Fibroblast of peridontal ligament (primary cell): Measurements from ENCODE around the gene PML.

Experiments used
- DNase-seq: peaks from one replicate; pipeline ENCODE4 v3.0.0-alpha.2; 2010; ENCODE audit errors: extremely low read depth

The PML gene, protein sequence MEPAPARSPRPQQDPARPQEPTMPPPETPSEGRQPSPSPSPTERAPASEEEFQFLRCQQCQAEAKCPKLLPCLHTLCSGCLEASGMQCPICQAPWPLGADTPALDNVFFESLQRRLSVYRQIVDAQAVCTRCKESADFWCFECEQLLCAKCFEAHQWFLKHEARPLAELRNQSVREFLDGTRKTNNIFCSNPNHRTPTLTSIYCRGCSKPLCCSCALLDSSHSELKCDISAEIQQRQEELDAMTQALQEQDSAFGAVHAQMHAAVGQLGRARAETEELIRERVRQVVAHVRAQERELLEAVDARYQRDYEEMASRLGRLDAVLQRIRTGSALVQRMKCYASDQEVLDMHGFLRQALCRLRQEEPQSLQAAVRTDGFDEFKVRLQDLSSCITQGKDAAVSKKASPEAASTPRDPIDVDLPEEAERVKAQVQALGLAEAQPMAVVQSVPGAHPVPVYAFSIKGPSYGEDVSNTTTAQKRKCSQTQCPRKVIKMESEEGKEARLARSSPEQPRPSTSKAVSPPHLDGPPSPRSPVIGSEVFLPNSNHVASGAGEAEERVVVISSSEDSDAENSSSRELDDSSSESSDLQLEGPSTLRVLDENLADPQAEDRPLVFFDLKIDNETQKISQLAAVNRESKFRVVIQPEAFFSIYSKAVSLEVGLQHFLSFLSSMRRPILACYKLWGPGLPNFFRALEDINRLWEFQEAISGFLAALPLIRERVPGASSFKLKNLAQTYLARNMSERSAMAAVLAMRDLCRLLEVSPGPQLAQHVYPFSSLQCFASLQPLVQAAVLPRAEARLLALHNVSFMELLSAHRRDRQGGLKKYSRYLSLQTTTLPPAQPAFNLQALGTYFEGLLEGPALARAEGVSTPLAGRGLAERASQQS

DNA sequence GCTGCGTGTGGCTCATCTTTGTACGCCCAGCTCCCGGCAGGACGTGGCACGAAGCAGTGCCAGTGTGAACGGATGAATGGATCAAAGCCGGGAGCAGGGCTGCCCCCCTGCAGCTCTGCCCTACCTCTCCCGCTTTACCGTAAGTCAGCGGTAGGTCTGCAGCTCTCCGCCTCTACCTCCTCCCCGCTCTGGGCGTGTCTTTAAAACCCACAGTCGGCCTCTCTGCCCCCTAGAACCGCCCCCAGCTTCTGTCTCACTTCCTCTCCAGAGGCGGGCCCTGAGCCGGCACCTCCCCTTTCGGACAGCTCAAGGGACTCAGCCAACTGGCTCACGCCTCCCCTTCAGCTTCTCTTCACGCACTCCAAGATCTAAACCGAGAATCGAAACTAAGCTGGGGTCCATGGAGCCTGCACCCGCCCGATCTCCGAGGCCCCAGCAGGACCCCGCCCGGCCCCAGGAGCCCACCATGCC, at the start of gene PML:
PML (plus strand) TSS at position 304 of the 471 bp plus-strand sequence; CDS start at position 401, 97 bp downstream.
- DNase-seq: peak; percentile 91

GRCh38 chr15:73945130-73945508, 49.4 kb upstream of the PML start:
- DNase-seq: no peak

DNA sequence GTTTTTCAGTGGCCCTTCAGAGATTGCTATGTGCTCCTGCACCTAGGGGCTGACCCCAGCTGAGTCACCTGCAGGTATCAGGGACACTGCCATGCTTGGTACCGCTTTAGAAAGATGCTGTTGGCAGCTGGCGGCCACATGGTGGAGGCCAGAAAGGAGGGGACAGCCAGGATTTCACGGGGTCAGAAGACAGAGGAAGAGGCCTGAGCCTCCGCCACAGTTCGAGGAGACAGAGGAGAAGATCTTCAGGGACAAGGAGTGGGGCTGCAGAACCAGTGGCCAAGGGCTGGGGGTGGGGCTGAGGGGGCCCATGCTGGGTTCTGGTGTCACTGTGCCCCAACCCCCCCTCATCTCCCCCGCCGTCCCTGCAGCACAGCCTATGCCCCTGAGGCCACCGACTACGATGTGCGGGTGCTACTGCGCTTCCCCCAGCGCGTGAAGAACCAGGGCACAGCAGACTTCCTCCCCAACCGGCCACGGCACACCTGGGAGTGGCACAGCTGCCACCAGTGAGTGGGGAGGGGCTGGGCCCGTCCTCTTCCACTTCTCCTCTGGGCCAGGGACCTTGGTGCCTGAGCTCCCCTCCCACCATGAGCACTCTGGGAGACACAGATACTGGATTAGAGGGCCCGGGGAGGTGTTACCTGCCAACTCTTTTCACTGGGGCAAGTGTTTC, 48.3 kb upstream of the PML start:
- no peak for DNase-seq

- no peak for DNase-seq
Observed at GRCh38 chr15:73946795-73947370, 47.6 kb upstream of the PML start.

DNA sequence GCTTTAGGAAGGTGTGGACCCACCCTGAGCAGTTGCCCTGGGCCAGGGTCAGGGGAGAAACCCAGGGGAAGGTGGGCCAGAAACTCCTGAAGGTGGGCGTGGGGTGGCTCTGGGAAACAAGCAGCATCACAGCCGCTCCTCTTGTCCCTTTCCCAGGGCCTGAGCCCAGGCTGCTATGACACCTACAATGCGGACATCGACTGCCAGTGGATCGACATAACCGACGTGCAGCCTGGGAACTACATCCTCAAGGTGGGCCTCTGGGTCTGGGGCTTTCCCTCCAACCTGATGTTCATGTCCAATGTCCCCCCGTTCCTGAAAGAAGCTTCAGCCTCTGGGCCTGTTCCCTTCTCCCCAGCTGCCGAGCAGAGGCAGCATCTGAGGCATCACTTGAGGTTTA, 46.9 kb upstream of the PML start:
- DNase-seq: no peak

- DNase-seq: no peak
Observed at GRCh38 chr15:73948396-73948795, 46.1 kb upstream of the PML start.

GRCh38 chr15:73948982-73949381, 45.5 kb upstream of the PML start:
- DNase-seq: no peak

GRCh38 chr15:73949496-73949895, 45.0 kb upstream of the PML start:
- DNase-seq: no peak

- no peak for DNase-seq
Observed at GRCh38 chr15:73950479-73950830, 44.1 kb upstream of the PML start.

DNA sequence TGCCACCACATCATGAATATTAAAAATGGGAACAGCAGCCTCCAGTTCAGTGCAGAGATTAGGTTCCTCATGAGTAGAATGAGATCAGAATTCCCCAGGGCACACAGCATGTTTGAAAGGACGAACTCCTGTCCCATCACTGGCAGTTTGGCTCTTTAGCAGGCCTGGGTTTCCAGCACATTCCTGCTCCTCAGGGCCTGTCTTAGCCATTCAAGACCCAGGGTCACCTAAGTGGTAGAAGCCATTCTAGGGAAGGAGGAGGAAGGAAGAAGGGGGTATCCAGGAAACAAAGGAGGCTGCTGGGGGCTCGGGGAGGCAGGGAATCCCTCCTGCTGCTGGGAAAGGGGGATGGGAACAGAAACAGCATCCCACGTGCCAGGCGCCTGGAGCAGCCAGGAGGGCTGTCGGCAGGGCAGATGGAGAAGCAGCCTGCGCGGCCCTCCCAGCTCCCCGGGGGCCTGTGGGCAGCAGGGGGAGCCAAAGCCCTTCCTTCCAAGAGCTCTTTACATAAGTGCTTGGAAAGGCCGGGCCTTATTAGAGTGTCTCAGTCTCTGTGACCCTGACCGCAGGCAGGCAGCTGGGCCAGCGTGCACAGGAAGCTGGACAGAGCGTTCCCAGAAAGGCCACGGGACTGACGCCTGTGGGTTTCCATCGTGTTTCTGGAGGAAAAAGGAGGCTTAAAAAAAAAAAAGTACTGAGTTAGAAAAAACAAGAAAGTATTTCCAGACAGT, 43.5 kb upstream of the PML start:
- peak; percentile 98 for DNase-seq

DNA sequence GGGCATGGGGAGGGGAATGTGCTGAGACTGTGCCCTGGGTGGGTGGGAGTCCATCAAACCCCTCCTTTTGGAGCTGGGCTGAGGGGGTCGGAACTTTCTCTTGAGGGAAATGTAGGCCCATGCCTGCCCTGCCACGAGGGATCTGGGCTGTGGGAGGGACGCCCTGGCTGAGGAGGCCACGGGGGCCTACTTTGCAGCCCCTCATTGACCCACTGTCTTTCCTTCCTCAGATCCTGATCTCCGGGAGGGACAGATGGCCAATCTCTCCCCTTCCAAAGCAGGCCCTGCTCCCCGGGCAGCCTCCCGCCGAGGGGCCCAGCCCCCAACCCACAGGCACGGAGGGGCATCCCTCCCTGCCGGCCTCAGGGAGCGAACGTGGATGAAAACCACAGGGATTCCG, 42.9 kb upstream of the PML start:
- DNase-seq: no peak

GRCh38 chr15:73952171-73952912, 42.2 kb upstream of the PML start:
- no peak for DNase-seq

DNA sequence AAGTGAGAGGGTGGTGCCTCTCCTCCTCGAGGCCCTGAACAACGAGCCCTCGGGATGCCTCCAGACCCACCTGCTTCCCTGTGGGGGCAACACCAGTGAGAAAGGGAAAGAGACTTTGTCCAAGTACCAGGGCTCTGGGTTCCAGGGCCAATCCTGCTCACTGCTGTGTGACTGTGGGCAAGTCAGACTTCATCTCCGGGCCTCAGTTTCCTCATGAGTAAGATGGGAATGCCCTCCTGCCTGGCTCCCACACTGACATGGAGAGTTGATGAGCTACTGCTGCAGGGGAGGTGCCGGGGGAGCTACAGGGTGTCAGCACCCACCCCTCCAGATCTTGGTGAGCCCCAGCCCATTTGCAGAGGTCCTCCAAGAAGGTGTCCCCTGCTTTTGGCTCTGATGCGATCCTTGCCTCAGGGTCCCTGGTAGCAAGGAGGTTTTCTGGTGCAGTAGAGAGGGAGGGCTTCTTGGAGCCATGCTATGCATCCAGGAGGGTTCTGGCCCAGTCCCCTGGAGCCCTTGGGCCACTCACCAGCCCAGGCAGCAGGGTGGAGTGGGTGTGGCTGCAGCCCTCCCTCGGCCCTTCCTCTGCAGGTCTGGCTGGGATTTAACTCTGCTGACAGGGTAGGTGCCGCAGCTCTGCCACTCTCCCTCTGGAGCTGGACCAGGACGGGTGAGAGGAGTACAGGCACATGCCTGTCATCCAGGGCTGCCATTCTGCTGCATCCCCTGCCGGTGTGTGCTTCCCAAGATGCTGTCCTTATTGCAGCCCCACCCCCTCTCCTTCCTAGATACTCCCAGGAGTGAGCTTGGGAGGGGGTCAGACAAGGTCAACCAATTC, 41.4 kb upstream of the PML start:
- DNase-seq: no peak

DNA sequence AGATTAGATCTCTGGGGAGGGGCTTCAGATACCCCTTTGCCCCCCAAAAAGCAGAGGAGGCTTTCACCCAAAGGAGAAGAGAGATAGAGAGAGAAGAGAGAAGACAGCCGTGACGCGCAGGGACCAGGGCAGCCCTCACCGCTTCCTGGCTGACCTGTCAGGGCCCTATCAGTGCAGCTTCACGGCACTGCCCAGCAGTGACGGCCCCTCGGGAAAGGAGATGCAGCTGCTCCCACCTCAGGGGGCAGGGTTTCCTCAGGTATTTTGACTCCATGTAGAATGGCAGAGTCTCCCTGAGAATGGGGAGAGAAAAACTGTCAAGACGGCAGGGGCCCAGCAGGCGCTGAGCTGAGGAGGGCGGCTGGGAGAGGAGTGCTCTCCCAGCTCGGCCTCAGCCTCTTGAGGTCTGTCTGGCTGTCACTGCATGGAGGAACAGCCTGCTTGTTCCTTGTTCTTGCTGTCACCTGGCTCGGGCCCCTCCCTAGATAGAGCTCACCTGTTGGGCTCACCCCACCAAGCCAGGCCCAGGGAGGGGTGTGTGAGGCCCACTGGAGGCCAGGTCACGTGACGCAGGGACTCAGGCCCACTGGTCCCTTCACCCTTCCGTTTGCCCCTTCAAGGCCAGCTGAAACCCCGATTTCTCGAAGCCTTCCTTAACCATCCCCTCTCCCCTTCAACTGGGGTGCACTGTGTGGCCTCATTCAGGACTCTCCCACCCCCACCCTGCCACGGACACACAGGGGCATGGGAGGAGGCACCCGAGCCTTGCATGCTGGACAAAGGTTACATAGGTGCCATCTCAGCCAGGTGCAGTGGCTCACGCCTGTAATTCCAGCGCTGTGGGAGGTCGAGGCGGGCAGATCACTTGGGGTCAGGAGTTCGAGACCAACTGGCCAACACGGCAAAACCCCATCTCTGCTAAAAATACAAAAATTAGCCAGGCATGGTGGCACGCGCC, 40.0 kb upstream of the PML start:
- no peak for DNase-seq

- DNase-seq: no peak
Observed at GRCh38 chr15:73955326-73955725, 39.2 kb upstream of the PML start.

GRCh38 chr15:73955861-73956742, 38.4 kb upstream of the PML start:
- DNase-seq: no peak

DNA sequence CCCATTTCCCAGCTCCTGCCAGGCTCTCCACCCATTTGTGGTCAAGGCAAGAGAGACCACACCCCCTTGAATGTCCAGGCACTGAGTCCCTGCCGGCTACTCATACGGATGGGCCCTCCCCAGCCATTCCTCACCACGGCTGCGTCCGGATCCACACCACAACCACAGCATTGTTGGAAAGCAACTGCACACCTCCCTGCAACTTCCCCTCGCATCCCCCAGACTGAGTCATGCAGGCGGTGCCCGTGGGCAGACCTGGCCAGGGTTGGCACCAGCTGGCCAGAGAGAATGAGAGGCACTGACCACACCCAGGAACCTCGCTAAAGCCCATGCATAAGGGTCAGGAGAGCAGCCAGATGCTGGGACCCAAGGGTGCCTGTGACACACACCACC, 37.8 kb upstream of the PML start:
- peak; percentile 88 for DNase-seq
